Heart left ventricle (tissue), 16 donors: ENCODE data around the gene SYNE2. TPM values are rescaled to one million over a fixed set of nuclear protein-coding genes. Genes with fewer than 3 reads are reported as not detected.

Experiments
- ATAC-seq, 4 donors: fragments of 200-7000 bp; cut with Tn5 transposase; one replicate each; pipeline ENCODE4 v1.9.1; 2020 to 2022; ENCODE audit warnings: moderate library complexity in 4 of 4, mild to moderate bottlenecking in 3 of 4, moderate number of reproducible peaks in 1 of 4
- DNase-seq, 5 donors: peaks; one replicate each; pipeline ENCODE4 v3.0.0-alpha.2; 2020
- H3K27ac ChIP-seq, 12 donors: fragments of 200-600 bp; sonication (generic) in 4 of 12; one replicate each; pipeline versions ENCODE4 v1.5.0 to v1.8.0; 2016 to 2022; ENCODE audit warnings: mild to moderate bottlenecking in 2 of 12
- H3K27me3 ChIP-seq, 9 donors: fragments of 200-600 bp; sonication (generic) in 2 of 9; one replicate each; pipeline versions ENCODE4 v1.5.1 to v1.8.0; 2016 to 2022; ENCODE audit warnings: mild to moderate bottlenecking in 3 of 9
- H3K36me3 ChIP-seq, 9 donors: fragments of 200-600 bp; sonication (generic) in 2 of 9; one replicate each; pipeline versions ENCODE4 v1.5.0 to v1.8.0; 2018 to 2022; ENCODE audit warnings: mild to moderate bottlenecking in 2 of 9
- H3K4me1 ChIP-seq, 12 donors: fragments of 200-600 bp; sonication (generic) in 4 of 12; one replicate each; pipeline versions ENCODE4 v1.5.0 to v1.8.0; 2016 to 2022; ENCODE audit warnings: mild to moderate bottlenecking in 3 of 12
- H3K4me3 ChIP-seq, 12 donors: fragments of 200-600 bp; sonication (generic) in 4 of 12; one replicate each; pipeline versions ENCODE4 v1.5.0 to v1.8.0; 2017 to 2022; ENCODE audit warnings: mild to moderate bottlenecking in 9 of 12, moderate library complexity in 4 of 12
- H3K9me3 ChIP-seq, 12 donors: fragments of 200-600 bp; sonication (generic) in 4 of 12; one replicate each; pipeline versions ENCODE4 v1.5.0 to v1.8.0; 2016 to 2022; ENCODE audit warnings: mild to moderate bottlenecking in 1 of 12
- CTCF ChIP-seq, 12 donors: fragments of 200-600 bp; sonication (generic) in 4 of 12; IDR thresholded peaks; one replicate each; pipeline versions ENCODE4 v1.5.0 to v1.8.0; 2018 to 2022; ENCODE audit warnings: antibody characterized with exemption in 12 of 12, mild to moderate bottlenecking in 5 of 12
- POLR2A ChIP-seq, 2 donors: fragments of 450-650 bp; IDR thresholded peaks; one replicate each; pipeline ENCODE4 v1.6.1; 2017; ENCODE audit warnings: antibody characterized with exemption in 2 of 2, mild to moderate bottlenecking in 2 of 2, moderate library complexity in 2 of 2
- WGBS, 4 donors: extraction: QIAGEN DNeasy Blood & Tissue Kit in 2 of 4; methylation state at CpG; one replicate each; pipeline versions ENCODE4 v1.1.5 to v1.1.7; 2013 to 2018; 5-methylcytosine and 5-hydroxymethylcytosine counted together
- intact Hi-C, 10 donors: fragments of 100-400 bp; cut with DNase I; formaldehyde crosslinking; loops; one replicate each; pipeline versions ENCODE4 v1.11.1 to v1.14.2; 2022
- polyA plus RNA-seq, 2 donors: library from polyadenylated mRNA; stranded (reverse); fragments of 200-250 nt; gene quantifications; one replicate each; pipeline ENCODE4 v1.2.3, GENCODE V29; 2013
- total RNA-seq, 9 donors: library from RNA; depleted of rRNA in 2 of 9; stranded (reverse); fragments of >200 nt in 2 of 9; fragmentation: NEBNext Ultra II Directional in 3 of 9; extraction: Animal tissue kit (Norgen Biotek cat#: 25700) in 3 of 9; gene quantifications; one replicate each; pipeline versions ENCODE4 v1.1.0 to v1.2.4, GENCODE V29; 2016 to 2023
- donor health status: ischemic (EF 13 %, LVEDD 7.1; RV severe dilation, severe dysfunction).
- donor health status: healthy with polysubstance abuse.
- donor health status: DM: no; HTN: yes; CAD: no.
- donor health status: DM: no; HTN: no; CAD: no.
- donor health status: ischemic (EF 25% LVEDD 6.9; RV normal size, moderate dysfunction).
- donor health status: ischemic (EF 25% LVEDD 5.7; RV mildly dilated, moderate dysfunction).
- donor health status: healthy.
- donor health status: DM: yes; HTN: yes; CAD: no.
- donor health status: ischemic (EF 35%, LVEDD 5.7; RV mildly dilated, moderate dysfunction).
- donor health status: nonischemic (EF 11% LVEDD 7.7; RV severe dilation, severe dysfunction).
- donor health status: DM: yes; HTN: yes; CAD: no.
- donor health status: PGD.
- donor health status: ischemic (EF 29% LVEDD 5.4; RV normal size, mild dysfunction).
- donor health status: nonischemic (EF 23%, LVEDD 6.1; RV moderate dilation, normal function).

SYNE2 gene
- total and polyA plus RNA-seq, 11 donors: 58.2 to 255 (median 111) TPM

DNA sequence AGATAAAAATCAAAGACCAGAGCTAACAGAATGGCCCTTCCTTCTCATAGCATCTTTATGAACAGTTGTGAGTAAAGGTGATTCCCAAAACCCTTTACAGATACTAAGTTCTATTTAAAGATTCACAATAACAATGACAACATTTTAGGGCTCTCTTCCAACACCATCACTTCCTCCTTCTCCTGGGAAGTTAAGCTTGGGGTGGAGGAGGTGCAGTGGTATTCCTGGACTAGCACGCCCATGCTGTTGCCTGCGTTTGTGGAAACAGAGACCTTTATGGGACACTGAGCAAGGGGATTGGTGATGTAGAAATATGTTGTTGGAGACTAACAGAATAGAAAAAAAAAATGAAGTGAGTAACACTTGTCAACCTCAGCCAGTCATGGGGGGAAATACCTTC, 22.5 kb downstream of the SYNE2 start:
- peak; percentile 70 to 95 (median 88) for ATAC-seq
- no peak for TF ChIP-seq CTCF (IDR thresholded peaks at IDR 0.05)
- TF ChIP-seq POLR2A (IDR thresholded peaks at IDR 0.05): no peak
- peaks cover 0 to 65% (median 45%) of the 10 kb centered on the region in 12 donors for H3K4me1 ChIP-seq
- WGBS, 4 donors: 10 to 29% (median 20%) methylated on average over 2 of the region's 2 CpGs
- H3K9me3 ChIP-seq: no peaks in the 10 kb centered on the region
- no peaks in the 10 kb centered on the region for H3K27me3 ChIP-seq
- intact Hi-C loops: loop anchor here in 1 of 10 donors (2.0 kb wide), 1 partner anchor 23 kb away; the partner anchor contains the start of gene SYNE2
- peak in 4 of 5 donors; percentile 47 to 77 (median 65) for DNase-seq
- peak overlapping the region; percentile 58 to 82 (median 73) for H3K27ac ChIP-seq
- no peak overlapping the region for H3K4me3 ChIP-seq
- no peaks in the 10 kb centered on the region for H3K36me3 ChIP-seq

DNA sequence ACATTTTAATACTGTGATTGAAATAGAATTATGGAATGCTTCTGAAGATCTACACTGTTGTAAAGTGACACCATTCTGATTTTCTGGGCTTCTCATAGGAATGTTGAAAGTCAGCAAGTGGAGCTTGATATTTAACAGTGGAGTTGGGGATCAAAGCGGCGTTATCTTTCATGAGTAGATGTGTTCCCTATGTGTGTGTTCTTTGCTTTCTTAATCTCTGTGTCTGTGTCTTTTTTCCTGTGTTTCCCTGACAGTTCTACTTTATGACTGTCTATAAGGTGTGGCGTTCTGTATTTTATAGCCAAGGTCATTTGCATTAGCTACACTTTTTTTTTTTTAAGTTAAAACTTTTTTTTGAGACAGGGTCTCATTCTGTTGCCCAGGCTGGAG, 24.7 kb downstream of the SYNE2 start:
- intact Hi-C loops: loop anchor here in 1 of 10 donors (2.0 kb wide), 1 partner anchor 13 kb away; no protein-coding TSS in a partner anchor
- DNase-seq: no peak
- Histone ChIP-seq H3K27ac (peak overlapping the region in 8 of 12 donors; percentile 9 to 82 (median 65)), H3K9me3 (no peaks in the 10 kb centered on the region), H3K27me3 (no peaks in the 10 kb centered on the region), H3K4me3 (no peak overlapping the region), H3K4me1 (peaks cover 0 to 58% (median 45%) of the 10 kb centered on the region in 12 donors), H3K36me3 (no peaks in the 10 kb centered on the region)
- no peak for ATAC-seq
- TF ChIP-seq CTCF (IDR thresholded peaks at IDR 0.05) (no peak), POLR2A (IDR thresholded peaks at IDR 0.05) (no peak)
- WGBS, 4 donors: 86 to 93% (median 88%) methylated on average over 3 of the region's 3 CpGs

GRCh38 chr14:63878052-63878451, 25.2 kb downstream of the SYNE2 start:
- intact Hi-C loops: no loop called here
- Histone ChIP-seq H3K36me3 (no peaks in the 10 kb centered on the region), H3K4me1 (peaks cover 0 to 58% (median 45%) of the 10 kb centered on the region in 12 donors), H3K27ac (peak overlapping the region in 6 of 12 donors; percentile 42 to 82 (median 73)), H3K9me3 (no peaks in the 10 kb centered on the region), H3K4me3 (no peak overlapping the region), H3K27me3 (no peaks in the 10 kb centered on the region)
- 94 to 100% (median 98%) methylated on average over 3 of the region's 3 CpGs for WGBS, 4 donors
- DNase-seq: no peak
- no peak for ATAC-seq
- no peak for TF ChIP-seq POLR2A (IDR thresholded peaks at IDR 0.05)
- TF ChIP-seq CTCF (IDR thresholded peaks at IDR 0.05): no peak

DNA sequence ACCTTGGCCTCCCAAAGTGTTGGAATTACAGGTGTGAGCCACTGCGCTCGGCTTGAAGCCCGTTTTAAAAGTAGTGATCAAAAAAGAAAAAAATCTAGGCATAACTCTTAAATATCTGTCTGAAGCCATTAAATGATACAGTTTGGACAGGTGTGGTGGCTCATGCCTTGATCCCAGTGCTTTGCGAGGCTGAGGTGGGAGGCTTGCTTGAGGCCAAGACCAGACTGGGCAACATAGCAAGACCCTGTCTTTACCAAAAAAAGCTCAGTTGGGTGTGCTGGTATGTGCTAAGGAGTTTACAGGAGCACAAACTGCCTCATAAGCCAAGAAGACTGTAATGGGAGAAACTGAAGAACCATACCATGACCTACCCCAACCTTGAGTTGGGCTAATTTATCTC, 26.0 kb downstream of the SYNE2 start:
- Histone ChIP-seq H3K4me3 (no peak overlapping the region), H3K4me1 (peaks cover 0 to 52% (median 39%) of the 10 kb centered on the region in 12 donors), H3K9me3 (no peaks in the 10 kb centered on the region), H3K36me3 (no peaks in the 10 kb centered on the region), H3K27ac (peak overlapping the region in 2 of 12 donors; percentile 2 to 75), H3K27me3 (no peaks in the 10 kb centered on the region)
- DNase-seq (no peak), ATAC-seq (no peak)
- WGBS, 4 donors: 98 to 100% (median 100%) methylated on average over 4 of the region's 4 CpGs
- TF ChIP-seq CTCF (IDR thresholded peaks at IDR 0.05) (no peak), POLR2A (IDR thresholded peaks at IDR 0.05) (no peak)
- intact Hi-C loops: no loop called here
